HG02588 (cell line): ENCODE data around the gene AK5.
"Not testable (repeated sequence)": the region's sequence is repeated elsewhere in the genome, so short reads cannot be mapped to it uniquely, and the experiment has no call there.

Source experiments
- ATAC-seq: cut with Tn5 transposase; IDR thresholded peaks from one replicate; pipeline ENCODE4 v1.9.1; 2021; ENCODE audit warnings: mild to moderate bottlenecking, moderate library complexity; ENCODE audit not compliant: unreplicated experiment

AK5 gene

GRCh38 chr1:77398152-77398551 lies 116.3 kb downstream of the AK5 start:
- ATAC-seq, result no peak

- ATAC-seq, result no peak
Measured at GRCh38 chr1:77399250-77400086, 117.6 kb downstream of the AK5 start.

- no peak for ATAC-seq
Measured at GRCh38 chr1:77400781-77401180, 119.0 kb downstream of the AK5 start.

- no peak for ATAC-seq
Measured at GRCh38 chr1:77401384-77401783, 119.6 kb downstream of the AK5 start.

GRCh38 chr1:77405186-77405585 lies 123.4 kb downstream of the AK5 start:
- ATAC-seq, result no peak

GRCh38 chr1:77406661-77407060 lies 124.8 kb downstream of the AK5 start:
- ATAC-seq, result no peak

- no peak for ATAC-seq
Measured at GRCh38 chr1:77407738-77408375, 126.0 kb downstream of the AK5 start.

- not testable (repeated sequence) for ATAC-seq
Measured at GRCh38 chr1:77408933-77409332, 127.1 kb downstream of the AK5 start.

GRCh38 chr1:77412069-77412819 lies 130.4 kb downstream of the AK5 start:
- no peak for ATAC-seq

GRCh38 chr1:77412820-77413530 lies 131.2 kb downstream of the AK5 start:
- peak; percentile 55 for ATAC-seq

GRCh38 chr1:77413541-77414335 lies 131.9 kb downstream of the AK5 start:
- peak; percentile 83 for ATAC-seq

GRCh38 chr1:77415579-77415978 lies 133.8 kb downstream of the AK5 start:
- no peak for ATAC-seq

GRCh38 chr1:77416692-77417450 lies 135.1 kb downstream of the AK5 start:
- no peak for ATAC-seq

- not testable (repeated sequence) for ATAC-seq
Measured at GRCh38 chr1:77418055-77418454, 136.2 kb downstream of the AK5 start.

GRCh38 chr1:77421504-77422233 lies 139.8 kb downstream of the AK5 start:
- no peak for ATAC-seq

- no peak for ATAC-seq
Measured at GRCh38 chr1:77424236-77424635, 142.4 kb downstream of the AK5 start.

- ATAC-seq, result no peak
Measured at GRCh38 chr1:77428068-77428467, 146.2 kb downstream of the AK5 start.

GRCh38 chr1:77430966-77431690 lies 149.3 kb downstream of the AK5 start:
- ATAC-seq, result no peak
